IMR-90 (cell line): ENCODE data around the gene STX8. TPM values are rescaled to one million over a fixed set of nuclear protein-coding genes. Genes with fewer than 3 reads are reported as not detected.

Experiments
- ATAC-seq: fragments of 200-7000 bp; cut with Tn5 transposase; 2 replicates; pipeline ENCODE4 v1.9.1; 2020; ENCODE audit warnings: low read depth, mild to moderate bottlenecking, moderate library complexity
- BruUV-seq: library from RNA; stranded (reverse); fragments of 400-500 nt; replicated peaks from 2 replicates; lab custom pipeline; 2021; lab: Mats Ljungman, UMichigan
- CTCF ChIA-PET: fragments of 300-600 bp; formaldehyde crosslinking; extraction: SDS; loops from one replicate; lab custom pipeline; 2021; ENCODE audit warnings: antibody characterized with exemption; lab: Yijun Ruan, JAX
- POLR2A ChIA-PET: fragments of 300-600 bp; sonication (Branson Sonifier 250); formaldehyde crosslinking; loops from one replicate; lab custom pipeline; 2022; ENCODE audit warnings: antibody characterized with exemption; ENCODE audit not compliant: unreplicated experiment; lab: Charles Lee
- DNase-seq: peaks from one replicate; pipeline ENCODE4 v3.0.0; 2013
- H2AFZ ChIP-seq: replicated peaks from 2 replicates; pipeline ENCODE3; 2013; ENCODE audit warnings: low read length, mild to moderate bottlenecking; ENCODE audit not compliant: poor library complexity
- H2AK5ac ChIP-seq: 2 replicates; pipeline ENCODE4 v1.6.1; 2013; ENCODE audit warnings: low read depth, low read length, inconsistent platforms
- H2AK9ac ChIP-seq: replicated peaks from 2 replicates; pipeline ENCODE3; 2013; ENCODE audit warnings: mild to moderate bottlenecking, low read depth, low read length, moderate library complexity; ENCODE audit not compliant: poor library complexity
- H2BK120ac ChIP-seq: 2 replicates; pipeline ENCODE4 v1.6.1; 2013; ENCODE audit warnings: low read depth, low read length, inconsistent platforms
- H2BK15ac ChIP-seq: 3 replicates; pipeline ENCODE4 v1.6.1; 2013; ENCODE audit warnings: low read depth, low read length, inconsistent platforms
- H2BK20ac ChIP-seq: 2 replicates; pipeline ENCODE4 v1.6.1; 2013; ENCODE audit warnings: low read depth, mild to moderate bottlenecking, inconsistent platforms, low read length, moderate library complexity
- H2BK5ac ChIP-seq: 2 replicates; pipeline ENCODE4 v1.6.1; 2013; ENCODE audit warnings: mild to moderate bottlenecking, low read depth, low read length, inconsistent platforms; ENCODE audit not compliant: poor library complexity, severe bottlenecking
- H3K14ac ChIP-seq: replicated peaks from 2 replicates; pipeline ENCODE4 v1.6.1; 2013; ENCODE audit warnings: low read depth, low read length, inconsistent platforms
- H3K18ac ChIP-seq: 2 replicates; pipeline ENCODE4 v1.6.1; 2013; ENCODE audit warnings: low read depth, low read length, control low read depth
- H3K23ac ChIP-seq: 2 replicates; pipeline ENCODE4 v1.6.1; 2013; ENCODE audit warnings: low read depth, low read length, inconsistent platforms
- H3K27ac ChIP-seq: 2 replicates; pipeline ENCODE4 v1.5.1; 2013; ENCODE audit warnings: mild to moderate bottlenecking, control low read depth, low read length; ENCODE audit not compliant: insufficient read depth
- H3K27me3 ChIP-seq: 2 replicates; pipeline ENCODE4 v1.6.1; 2013; ENCODE audit warnings: low read length; ENCODE audit not compliant: control insufficient read depth, insufficient read depth
- H3K36me3 ChIP-seq: 2 replicates; pipeline ENCODE4 v1.6.1; 2013; ENCODE audit warnings: low read length, mixed read lengths; ENCODE audit not compliant: control insufficient read depth, insufficient read depth
- H3K4ac ChIP-seq: 2 replicates; pipeline ENCODE4 v1.6.1; 2013; ENCODE audit warnings: low read depth, low read length, inconsistent platforms
- H3K4me1 ChIP-seq: 2 replicates; pipeline ENCODE4 v1.6.1; 2013; ENCODE audit warnings: low read length, mixed read lengths; ENCODE audit not compliant: control insufficient read depth, insufficient read depth
- H3K4me2 ChIP-seq: 2 replicates; pipeline ENCODE4 v1.6.1; 2013; ENCODE audit warnings: low read depth, mild to moderate bottlenecking, control low read depth, low read length, moderate library complexity
- H3K4me3 ChIP-seq: 2 replicates; pipeline ENCODE4 v1.5.1; 2013; ENCODE audit warnings: low read depth, mild to moderate bottlenecking, control low read depth, low read length, moderate library complexity; ENCODE audit not compliant: insufficient read depth
- H3K56ac ChIP-seq: 2 replicates; pipeline ENCODE4 v1.6.1; 2013; ENCODE audit warnings: low read length, inconsistent platforms; ENCODE audit not compliant: insufficient read depth; ENCODE audit errors: extremely low read depth
- H3K79me1 ChIP-seq, 2 experiments: 2 replicates each; pipeline ENCODE4 v1.6.1; 2013; ENCODE audit warnings: low read length in 2 of 2, inconsistent platforms in 1 of 2, low read depth in 1 of 2
- H3K9ac ChIP-seq: 2 replicates; pipeline ENCODE4 v1.6.1; 2013; ENCODE audit warnings: low read depth, low read length, control low read depth
- H3K9me1 ChIP-seq: 2 replicates; pipeline ENCODE4 v1.6.1; 2013; ENCODE audit warnings: low read length, inconsistent platforms; ENCODE audit not compliant: insufficient read depth
- H3K9me3 ChIP-seq: 2 replicates; pipeline ENCODE4 v1.6.1; 2013; ENCODE audit warnings: low read length; ENCODE audit not compliant: control insufficient read depth, insufficient read depth
- H4K20me1 ChIP-seq: 2 replicates; pipeline ENCODE4 v1.6.1; 2013; ENCODE audit warnings: low read length, inconsistent platforms; ENCODE audit not compliant: insufficient read depth
- H4K5ac ChIP-seq: 2 replicates; pipeline ENCODE4 v1.6.1; 2013; ENCODE audit warnings: mild to moderate bottlenecking, low read depth, low read length, control low read depth
- H4K8ac ChIP-seq, 2 experiments: 2 replicates each; pipeline ENCODE4 v1.6.1; 2013; ENCODE audit warnings: low read depth in 2 of 2, low read length in 2 of 2, control low read depth in 1 of 2, inconsistent platforms in 1 of 2
- H4K91ac ChIP-seq: 2 replicates; pipeline ENCODE4 v1.6.1; 2013; ENCODE audit warnings: low read depth, low read length, inconsistent platforms; ENCODE audit not compliant: insufficient read depth
- BHLHE40 ChIP-seq: fragments of 150-350 bp; IDR thresholded peaks from 2 replicates; pipeline ENCODE4 v1.6.1; 2016; ENCODE audit warnings: mild to moderate bottlenecking, low read depth, low read length
- CEBPB ChIP-seq: IDR thresholded peaks from 2 replicates; pipeline ENCODE4 v1.6.1; 2012; ENCODE audit warnings: low read depth, low read length, improper control_type of control experiment
- CHD1 ChIP-seq: IDR thresholded peaks from 2 replicates; pipeline ENCODE4 v1.6.1; 2012; ENCODE audit warnings: low read depth, low read length, improper control_type of control experiment
- ELK1 ChIP-seq: fragments of 150-350 bp; IDR thresholded peaks from 2 replicates; pipeline ENCODE4 v1.6.1; 2016; ENCODE audit warnings: low read depth, mild to moderate bottlenecking, low read length, moderate library complexity, borderline replicate concordance
- MAZ ChIP-seq: IDR thresholded peaks from 2 replicates; pipeline ENCODE4 v1.6.1; 2012; ENCODE audit warnings: low read depth, mild to moderate bottlenecking, low read length, improper control_type of control experiment, moderate library complexity, borderline replicate concordance
- NFE2L2 ChIP-seq: fragments of 150-350 bp; IDR thresholded peaks from 2 replicates; pipeline ENCODE4 v1.6.1; 2016; ENCODE audit warnings: low read depth, mild to moderate bottlenecking, low read length
- POLR2A ChIP-seq: IDR thresholded peaks from 2 replicates; pipeline ENCODE4 v1.6.1; 2012; ENCODE audit warnings: mild to moderate bottlenecking, low read depth, low read length
- RCOR1 ChIP-seq: IDR thresholded peaks from 2 replicates; pipeline ENCODE4 v1.6.1; 2012; ENCODE audit warnings: mild to moderate bottlenecking, low read length, improper control_type of control experiment; ENCODE audit not compliant: insufficient replicate concordance
- SMC3 ChIP-seq: fragments of 150-350 bp; IDR thresholded peaks from 2 replicates; pipeline ENCODE4 v1.6.1; 2016; ENCODE audit warnings: low read depth, mild to moderate bottlenecking, antibody characterized with exemption, low read length, moderate library complexity
- WGBS, 2 experiments: methylation state at CpG; one replicate each; pipeline versions ENCODE4 v1.1.5 to v1.1.7; 2013; ENCODE audit warnings: missing lambda C conversion rate in 2 of 2; ENCODE audit not compliant: insufficient read length in 1 of 2; ENCODE audit errors: extremely low coverage in 2 of 2; 5-methylcytosine and 5-hydroxymethylcytosine counted together
- dilution Hi-C: fragments of 300-500 bp; cut with HindIII; formaldehyde crosslinking; loops from one replicate; pipeline ENCODE4 v1.14.3; 2018; ENCODE audit warnings: low sequenced_read_pairs; ENCODE audit not compliant: unreplicated experiment
- in situ Hi-C: fragments of 300-500 bp; cut with MboI; formaldehyde crosslinking; loops from 3 replicates; pipeline ENCODE4 v1.14.3; 2019; ENCODE audit warnings: low sequenced_read_pairs, inconsistent platforms, mixed read lengths
- intact Hi-C: fragments of 100-400 bp; cut with micrococcal nuclease; formaldehyde crosslinking; loops from 2 replicates; pipeline ENCODE4 v1.10.0; 2022
- polyA plus RNA-seq, 3 experiments: library from polyadenylated mRNA; depleted of rRNA; stranded (reverse); fragments of >200 nt; gene quantifications; 2 replicates each; pipeline ENCODE4 v1.2.3, GENCODE V29; 2012; ENCODE audit warnings: low replicate concordance in 1 of 3
- total RNA-seq: library from RNA; depleted of rRNA; stranded (reverse); fragments of >200 nt; gene quantifications from 2 replicates; pipeline ENCODE4 v1.2.3, GENCODE V29; 2012

STX8 gene
- total and polyA plus RNA-seq, 2 of the 4 experiments (the other 2 are of a cell fraction) = 26.5 to 47.0 TPM

GRCh38 chr17:9212376-9213302, 363.0 kb downstream of the STX8 start:
- Histone ChIP-seq H3K9me3 (peaks cover 4% of the 10 kb centered on the region; the same call in 1 of the 2 replicates), H2BK120ac (no peak overlapping the region), H3K79me1 (no peaks in the 10 kb centered on the region), H3K4me3 (no peak overlapping the region), H2BK20ac (no peak overlapping the region), H4K91ac (no peak overlapping the region), H2AK5ac (no peak overlapping the region), H3K9me1 (no peaks in the 10 kb centered on the region), H3K36me3 (no peaks in the 10 kb centered on the region), H4K20me1 (no peaks in the 10 kb centered on the region), H4K5ac (no peak overlapping the region), H3K27ac (no peak overlapping the region), H3K4me1 (peaks cover 4% of the 10 kb centered on the region; the same call in 1 of the 2 replicates), H2BK15ac (no peak overlapping the region), H3K56ac (no peak overlapping the region), H3K9ac (no peak overlapping the region), H3K18ac (no peak overlapping the region), H3K4me2 (no peak overlapping the region), H2BK5ac (no peak overlapping the region), H3K27me3 (peaks cover 3% of the 10 kb centered on the region; the same call in 1 of the 2 replicates), H2AK9ac (peak overlapping the region; percentile 12), H3K4ac (no peak overlapping the region), H4K8ac (no peak overlapping the region), H3K14ac (no peak overlapping the region), H3K23ac (no peak overlapping the region), H2AFZ (no peak overlapping the region)
- intact Hi-C loops (loop anchor here (10.0 kb wide), 1 partner anchor 62 kb away; no protein-coding TSS in a partner anchor), dilution Hi-C loops (no loop called here), in situ Hi-C loops (no loop called here)
- CTCF ChIA-PET = no interaction called here
- no TSS peak for BruUV-seq
- 81% methylated on average over 13 of the region's 30 CpGs; no CpG with 5 or more reads in 1 of the 2 experiments for WGBS, 2 experiments
- POLR2A ChIA-PET = no interaction called here
- ATAC-seq (no peak), DNase-seq (no peak)
- no peak for TF ChIP-seq CHD1
- TF ChIP-seq BHLHE40 = no peak
- no peak for TF ChIP-seq NFE2L2
- TF ChIP-seq CEBPB = no peak
- TF ChIP-seq MAZ = no peak
- TF ChIP-seq POLR2A = no peak
- TF ChIP-seq RCOR1 = no peak
- TF ChIP-seq ELK1 = no peak
- no peak for TF ChIP-seq SMC3
